NCI-H146 treated with DMSO at 0.1 percent for 48 hours (cell line): ENCODE data around the gene CRELD2.
A peak's percentile ranks its signal among the peaks of the same experiment; 100 is the strongest.

Experiments used
- DNase-seq: peaks from one replicate; lab custom pipeline; 2025; ENCODE audit not compliant: unreplicated experiment; lab: John Stamatoyannopoulos, UW

CRELD2 gene

GRCh38 chr22:49929211-49929979 is 11.0 kb downstream of the CRELD2 start:
- peak; percentile 4 for DNase-seq

- DNase-seq: no peak
Observed at GRCh38 chr22:49929994-49930575, 11.7 kb downstream of the CRELD2 start.

- peak; percentile 15 for DNase-seq
Observed at GRCh38 chr22:49930596-49931412, 12.4 kb downstream of the CRELD2 start.

DNA sequence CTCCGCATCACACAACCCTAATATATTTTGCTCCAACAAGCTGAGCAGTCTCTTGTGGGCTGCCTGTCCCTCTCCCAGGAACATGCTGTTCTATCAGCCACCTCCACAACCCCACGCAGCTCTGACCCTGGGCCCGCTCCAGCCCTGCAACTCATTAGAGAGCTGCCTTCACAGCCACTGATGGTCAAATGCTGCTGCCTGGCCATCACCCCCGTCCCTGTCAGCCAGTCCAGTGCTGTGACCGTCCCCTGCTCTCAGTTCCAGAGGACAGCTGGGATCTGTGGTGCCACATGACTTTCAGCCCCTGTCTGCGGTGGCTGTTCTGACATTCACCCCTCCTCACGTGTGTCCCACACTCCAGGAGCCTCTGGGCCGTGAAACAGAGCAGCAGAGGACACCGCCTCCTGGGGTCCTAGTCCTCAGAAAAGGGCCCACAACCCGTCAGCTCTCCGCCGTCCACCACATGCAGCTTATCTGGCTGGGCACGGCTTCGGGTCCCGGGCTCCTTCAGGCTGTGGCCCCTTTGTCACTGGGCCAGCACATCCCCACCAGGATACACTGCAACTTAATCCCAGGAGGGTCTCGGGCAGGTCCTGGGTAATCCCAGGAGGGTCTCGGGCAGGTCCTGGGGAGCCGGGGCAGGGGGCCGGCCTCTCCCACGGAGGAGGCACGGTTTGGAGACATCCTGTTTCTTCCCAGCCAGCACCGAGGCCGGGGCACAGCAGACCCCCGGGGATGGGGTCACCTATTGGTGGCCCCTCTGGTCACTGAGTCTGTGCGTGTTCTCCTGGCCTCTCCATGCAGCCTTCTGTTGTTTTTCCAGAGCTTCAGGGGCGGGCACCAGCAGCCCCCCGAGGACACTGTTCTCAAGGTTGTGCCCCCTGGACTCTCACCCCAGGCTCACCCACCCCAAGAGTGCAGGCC is 15.1 kb downstream of the CRELD2 start:
- no peak for DNase-seq

DNA sequence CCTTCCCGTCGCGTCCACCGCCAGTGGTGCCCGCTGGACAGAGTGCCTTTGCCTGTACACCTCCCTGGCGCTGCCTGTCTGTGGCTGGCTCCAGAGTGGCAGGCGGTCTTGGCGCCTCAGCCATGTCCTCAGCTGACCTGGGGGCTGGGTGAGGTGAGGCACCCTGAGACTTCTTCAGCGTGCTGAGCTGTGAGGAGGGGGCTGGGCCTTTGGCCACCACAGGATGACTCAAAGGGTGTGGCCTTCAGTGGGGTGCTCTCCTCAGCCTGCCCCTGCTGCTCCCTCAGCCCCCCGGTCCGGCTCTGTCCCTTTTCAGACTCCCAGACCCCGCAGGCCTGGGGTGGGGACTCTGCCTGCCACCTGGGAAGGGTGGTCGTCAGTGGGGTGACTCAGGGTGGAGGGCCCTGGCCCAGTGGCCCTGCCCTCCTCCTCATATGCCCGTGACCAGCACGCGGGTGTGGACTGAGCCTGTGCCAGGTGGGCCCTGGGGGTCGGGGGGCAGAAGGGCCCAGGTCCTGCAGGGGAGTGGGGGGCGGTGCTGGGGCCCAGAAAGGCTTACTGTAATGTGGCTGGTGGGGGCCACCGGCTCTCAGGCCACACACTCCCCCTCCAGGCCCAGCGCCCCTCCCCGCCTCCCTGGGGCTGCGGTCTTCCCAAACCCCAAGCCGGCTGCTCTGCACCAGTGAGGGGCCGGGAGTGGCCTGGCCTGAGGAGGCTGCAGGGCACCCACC is 15.9 kb downstream of the CRELD2 start:
- no peak for DNase-seq

DNA sequence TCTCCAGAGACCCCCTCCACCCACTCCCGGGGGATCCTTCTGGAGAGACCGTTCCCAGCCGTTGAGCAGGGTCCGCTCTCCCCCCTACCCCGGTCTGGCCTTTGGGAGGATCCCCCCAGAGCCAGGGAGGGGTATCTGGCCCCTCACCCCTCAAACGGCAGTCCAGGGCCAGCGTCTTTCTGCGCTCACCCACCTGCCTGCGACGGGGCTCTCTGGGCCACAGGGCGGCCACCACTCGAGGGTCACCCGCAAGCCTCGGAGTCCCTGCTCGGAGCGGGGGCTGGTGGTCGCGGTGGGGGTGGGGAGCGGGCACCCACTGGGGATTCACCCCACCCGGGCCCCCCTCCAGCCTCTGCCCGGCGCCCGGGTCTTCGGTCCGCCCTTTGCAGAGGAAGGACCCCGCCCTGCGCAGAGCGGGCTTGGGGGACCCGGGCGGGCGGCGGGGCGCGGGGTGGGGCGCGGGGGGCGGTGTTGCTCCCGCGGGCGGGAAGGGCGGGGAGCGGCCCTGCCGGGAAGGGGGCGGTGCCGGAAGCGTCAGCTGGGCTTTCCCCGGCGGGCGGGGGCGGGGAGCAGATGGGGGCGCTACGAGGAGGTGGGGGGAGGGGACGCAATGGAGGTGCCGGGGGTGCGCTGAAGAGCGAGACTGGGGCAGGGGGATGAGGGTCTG is 16.6 kb downstream of the CRELD2 start:
- DNase-seq: no peak

DNA sequence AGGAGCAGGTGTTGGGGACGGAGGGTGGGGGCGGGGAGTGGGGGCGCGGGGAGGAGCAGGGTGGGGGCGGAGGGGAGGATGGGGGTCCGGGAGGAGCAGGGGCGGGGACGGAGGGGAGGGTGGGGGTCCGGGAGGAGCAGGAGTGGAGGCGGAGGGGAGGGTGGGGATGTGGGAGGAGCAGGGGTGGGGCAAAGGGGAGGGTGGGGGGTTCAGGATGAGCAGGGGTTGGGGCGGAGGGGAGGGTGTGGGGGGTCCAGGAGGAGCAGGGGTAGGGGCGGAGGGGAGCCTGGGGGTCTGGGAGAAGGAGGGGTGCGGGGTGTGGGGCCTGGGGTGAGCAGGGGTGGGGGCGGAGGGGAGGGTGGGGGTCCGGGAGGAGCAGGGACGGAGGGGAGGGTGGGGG is 17.1 kb downstream of the CRELD2 start:
- no peak for DNase-seq

GRCh38 chr22:49936018-49936972 is 17.9 kb downstream of the CRELD2 start:
- DNase-seq: peak; percentile 3

DNA sequence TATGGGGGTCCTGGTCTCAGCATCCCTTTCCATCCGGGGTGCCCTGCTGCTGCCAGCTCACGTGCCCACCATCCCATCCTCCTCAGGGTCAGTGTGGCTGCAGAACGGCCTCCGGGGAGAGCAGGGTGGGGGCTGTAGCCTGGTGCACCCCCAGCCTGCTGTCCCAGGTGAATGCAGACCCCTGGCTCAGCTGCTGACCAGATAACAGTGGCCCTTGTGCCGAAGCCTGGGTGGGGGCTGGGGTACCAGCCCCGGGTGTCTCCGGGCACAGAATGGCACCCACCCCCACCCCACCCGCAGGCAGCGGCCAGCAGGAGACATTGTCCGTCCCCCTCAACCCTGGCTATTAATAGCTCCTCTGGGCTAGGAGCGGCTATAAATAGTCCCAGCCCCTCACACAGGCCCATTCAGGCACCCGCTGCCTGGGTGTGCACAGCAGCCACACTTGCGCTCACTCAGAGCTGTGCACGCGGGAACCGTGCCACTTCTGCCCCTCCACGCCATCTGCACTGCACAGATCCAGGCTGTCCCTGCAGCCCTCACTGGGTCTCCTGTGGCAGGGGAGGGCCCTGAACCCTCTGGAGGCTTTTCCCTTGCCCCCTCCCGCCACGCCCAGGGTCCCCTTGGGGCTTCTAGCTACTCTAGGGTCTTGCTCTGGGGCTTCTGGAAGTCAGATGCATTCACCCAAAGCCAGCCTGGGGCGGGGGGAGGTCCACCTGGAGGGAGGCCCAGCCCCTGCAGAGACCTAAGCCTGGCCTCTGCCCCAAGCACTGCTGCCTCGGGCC is 18.7 kb downstream of the CRELD2 start:
- no peak for DNase-seq

DNA sequence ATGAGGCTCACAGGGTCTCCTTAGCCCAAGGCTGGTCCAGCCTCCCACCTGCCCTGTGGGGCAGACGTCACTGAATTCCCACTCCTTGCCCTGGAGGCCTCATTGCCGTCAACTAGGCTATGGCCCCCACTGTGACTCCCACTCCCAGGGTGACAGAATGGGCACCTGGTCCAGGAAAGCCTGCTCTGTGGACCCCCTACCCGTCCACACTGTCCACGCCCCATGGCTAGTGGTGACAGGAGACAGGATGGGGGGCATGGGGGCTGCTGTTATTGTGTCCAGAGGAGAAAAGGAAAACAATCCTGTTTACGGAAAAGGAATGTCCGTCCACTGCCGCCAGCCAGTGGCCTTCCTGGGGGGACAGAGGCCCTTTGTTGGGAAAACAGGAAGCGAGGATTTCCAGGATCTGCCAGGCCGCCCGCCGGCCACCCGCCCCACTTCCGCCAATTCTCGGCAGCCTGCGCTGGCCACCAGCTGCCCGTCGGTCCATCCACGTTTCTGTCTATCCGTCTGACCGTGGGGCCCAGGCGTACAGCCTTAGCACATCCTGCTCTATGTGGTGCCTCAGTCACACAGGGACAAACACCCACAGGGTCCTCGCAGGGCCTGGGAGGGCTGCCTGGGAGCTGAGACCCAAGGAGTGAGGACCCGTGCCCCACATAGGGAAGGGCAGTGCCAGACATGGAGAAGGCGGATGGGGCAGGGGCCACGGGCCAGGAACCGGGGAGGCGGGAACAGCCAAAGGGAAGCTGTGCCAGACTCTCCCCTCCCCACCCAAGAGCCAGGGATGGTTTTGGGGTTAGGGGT is 19.5 kb downstream of the CRELD2 start:
- DNase-seq: no peak

GRCh38 chr22:49938565-49939136 is 20.2 kb downstream of the CRELD2 start:
- no peak for DNase-seq

DNA sequence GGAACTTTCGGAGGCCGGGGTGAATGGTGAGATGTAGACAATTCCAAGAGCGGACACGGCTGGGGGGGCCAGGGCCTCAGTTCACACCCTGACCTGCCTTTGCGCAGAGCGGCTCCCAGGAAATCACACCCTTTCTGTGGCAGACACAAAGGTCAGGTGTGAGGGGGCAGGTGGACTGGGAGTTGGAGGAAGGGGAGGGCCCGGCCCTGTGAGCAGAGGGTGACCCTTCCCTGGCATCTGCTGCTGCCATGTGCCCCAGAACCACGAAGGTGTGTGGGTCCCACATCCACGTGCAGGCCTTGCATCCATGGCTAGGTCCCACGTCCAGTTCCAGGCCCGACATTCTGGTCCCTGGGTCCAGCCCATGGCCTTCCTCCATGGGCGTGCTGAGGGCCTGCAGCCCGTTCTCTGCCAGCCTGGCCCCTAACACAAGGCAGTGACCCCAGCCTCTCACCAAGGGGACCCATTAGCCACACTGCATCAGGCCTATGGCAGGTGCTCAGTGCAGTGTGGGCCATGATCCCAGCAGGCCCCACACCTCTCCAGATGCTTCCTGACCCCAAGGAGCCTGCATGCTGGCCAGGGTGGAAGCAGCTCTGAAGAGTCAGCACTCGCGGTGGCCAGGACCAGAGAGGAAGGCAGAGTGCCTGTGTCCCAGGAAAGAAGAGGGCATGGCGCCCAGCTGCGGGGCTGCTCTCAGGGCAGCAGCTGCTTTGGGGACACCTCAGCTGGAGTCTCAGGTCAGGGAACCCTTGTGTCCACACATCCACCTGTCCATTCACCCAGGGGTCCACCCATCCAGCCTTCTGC is 23.3 kb downstream of the CRELD2 start:
- DNase-seq: no peak

- no peak for DNase-seq
Observed at GRCh38 chr22:49942565-49943404, 24.4 kb downstream of the CRELD2 start.

DNA sequence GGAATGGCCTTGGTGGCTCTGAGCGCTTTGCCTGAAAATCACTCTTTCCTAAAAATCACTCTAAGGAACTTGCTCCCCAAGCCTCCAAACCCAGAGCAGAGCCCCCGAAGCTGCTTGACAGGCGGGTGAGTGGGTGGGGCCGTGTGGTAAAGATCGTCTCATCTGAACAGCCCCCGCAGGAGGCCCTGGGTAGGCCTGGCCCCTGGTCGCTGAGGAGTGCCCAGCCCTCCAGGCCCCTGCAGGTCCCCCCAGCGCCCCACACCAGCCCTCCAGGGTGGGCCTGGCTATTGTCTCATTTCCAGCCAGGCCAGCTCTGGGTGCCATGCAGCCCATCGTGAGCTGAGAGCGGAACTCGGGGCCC is 25.0 kb downstream of the CRELD2 start:
- no peak for DNase-seq
